CD4-positive, alpha-beta T cell treated with Interleukin-4 for 4 hours (primary cell): ENCODE measurements around the gene FAM184B.

Experiments used
- DNase-seq: peaks from one replicate; pipeline ENCODE4 v3.0.0-alpha.2; 2020

Gene FAM184B

GRCh38 chr4:17771284-17771908, 10.0 kb downstream of the FAM184B start:
- no peak for DNase-seq

- DNase-seq = no peak
Measured at GRCh38 chr4:17770845-17771244, 10.6 kb downstream of the FAM184B start.

- DNase-seq = no peak
Measured at GRCh38 chr4:17769406-17770174, 11.8 kb downstream of the FAM184B start.

GRCh38 chr4:17766826-17767458, 14.5 kb downstream of the FAM184B start:
- DNase-seq = no peak

- DNase-seq = no peak
Measured at GRCh38 chr4:17765514-17766286, 15.7 kb downstream of the FAM184B start.

GRCh38 chr4:17763931-17764330, 17.5 kb downstream of the FAM184B start:
- DNase-seq = no peak

GRCh38 chr4:17763416-17763815, 18.0 kb downstream of the FAM184B start:
- DNase-seq = no peak

- peak; percentile 1 for DNase-seq
Measured at GRCh38 chr4:17762726-17763125, 18.7 kb downstream of the FAM184B start.

- DNase-seq = no peak
Measured at GRCh38 chr4:17761062-17761461, 20.4 kb downstream of the FAM184B start.

- no peak for DNase-seq
Measured at GRCh38 chr4:17760626-17761025, 20.8 kb downstream of the FAM184B start.

- no peak for DNase-seq
Measured at GRCh38 chr4:17758485-17758884, 22.9 kb downstream of the FAM184B start.

GRCh38 chr4:17757621-17758020, 23.8 kb downstream of the FAM184B start:
- DNase-seq = no peak

GRCh38 chr4:17753646-17754045, 27.8 kb downstream of the FAM184B start:
- no peak for DNase-seq

- DNase-seq = no peak
Measured at GRCh38 chr4:17740702-17741101, 40.7 kb downstream of the FAM184B start.

- DNase-seq = no peak
Measured at GRCh38 chr4:17736484-17736883, 44.9 kb downstream of the FAM184B start.

- no peak for DNase-seq
Measured at GRCh38 chr4:17726911-17727310, 54.5 kb downstream of the FAM184B start.

GRCh38 chr4:17723648-17724047, 57.8 kb downstream of the FAM184B start:
- no peak for DNase-seq

- DNase-seq = no peak
Measured at GRCh38 chr4:17722356-17722700, 59.1 kb downstream of the FAM184B start.

GRCh38 chr4:17721496-17722355, 59.7 kb downstream of the FAM184B start:
- no peak for DNase-seq

- no peak for DNase-seq
Measured at GRCh38 chr4:17719106-17719505, 62.3 kb downstream of the FAM184B start.

- DNase-seq = no peak
Measured at GRCh38 chr4:17718471-17718870, 63.0 kb downstream of the FAM184B start.

- DNase-seq = no peak
Measured at GRCh38 chr4:17717301-17717700, 64.1 kb downstream of the FAM184B start.
